ENCODE measurements around the gene JPH2. TPM values are rescaled to one million over a fixed set of nuclear protein-coding genes. Genes with fewer than 3 reads are reported as not detected.
A peak's percentile ranks its signal among the peaks of the same experiment; 100 is the strongest.
"Not testable (repeated sequence)": the region's sequence is repeated elsewhere in the genome, so short reads cannot be mapped to it uniquely, and the experiment has no call there.

JPH2 gene
- total RNA-seq, 1 donor from 2014 or later, result 1.5 TPM

- intact Hi-C loops (cut with DNase I), result no loop called here
- DNase-seq (ENCODE audit: low spot score), result no peak
- no peak for ATAC-seq
Measured at GRCh38 chr20:44196271-44196670, 9.3 kb upstream of the JPH2 start.

- ATAC-seq (no peak), DNase-seq (ENCODE audit: low spot score) (no peak)
- intact Hi-C loops (cut with DNase I), result no loop called here
Measured at GRCh38 chr20:44195605-44196004, 8.6 kb upstream of the JPH2 start.

GRCh38 chr20:44193801-44194200 is 6.8 kb upstream of the JPH2 start:
- ATAC-seq, result no peak

DNA sequence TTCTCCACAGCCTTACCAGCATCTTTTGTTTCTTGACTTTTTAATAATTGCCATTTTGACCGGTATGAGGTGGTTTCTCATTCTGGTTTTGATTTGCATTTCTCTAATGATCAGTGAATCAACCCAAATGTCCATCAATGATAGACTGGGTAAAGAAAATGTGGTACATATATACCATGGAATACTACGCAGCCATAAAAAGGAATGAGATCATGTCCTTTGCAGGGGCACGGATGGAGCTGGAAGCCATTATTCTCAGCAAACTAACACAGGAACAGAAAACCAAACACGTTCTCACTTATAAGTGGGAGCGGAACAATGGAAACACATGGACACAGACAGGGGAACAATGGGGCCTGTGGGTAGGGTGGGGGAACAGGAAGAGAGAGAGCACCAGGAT is 4.7 kb upstream of the JPH2 start:
- ATAC-seq; intact Hi-C loops (cut with DNase I); DNase-seq (ENCODE audit: low spot score): not testable (repeated sequence)

More at GRCh38 chr20:44193801-44194200, 6.8 kb upstream of the JPH2 start:
- DNase-seq (ENCODE audit: low spot score), result no peak
- intact Hi-C loops (cut with DNase I), result no loop called here

GRCh38 chr20:44190197-44190852 is 3.3 kb upstream of the JPH2 start:
- intact Hi-C loops (cut with DNase I); ATAC-seq; DNase-seq (ENCODE audit: low spot score): not testable (repeated sequence)

- DNase-seq (ENCODE audit: low spot score), result no peak
- intact Hi-C loops (cut with DNase I), result loop anchor here (10.0 kb wide), 1 partner anchor 74 kb away; no protein-coding TSS in a partner anchor
- ATAC-seq, result no peak
Measured at GRCh38 chr20:44188752-44189151, 1.8 kb upstream of the JPH2 start.

DNA sequence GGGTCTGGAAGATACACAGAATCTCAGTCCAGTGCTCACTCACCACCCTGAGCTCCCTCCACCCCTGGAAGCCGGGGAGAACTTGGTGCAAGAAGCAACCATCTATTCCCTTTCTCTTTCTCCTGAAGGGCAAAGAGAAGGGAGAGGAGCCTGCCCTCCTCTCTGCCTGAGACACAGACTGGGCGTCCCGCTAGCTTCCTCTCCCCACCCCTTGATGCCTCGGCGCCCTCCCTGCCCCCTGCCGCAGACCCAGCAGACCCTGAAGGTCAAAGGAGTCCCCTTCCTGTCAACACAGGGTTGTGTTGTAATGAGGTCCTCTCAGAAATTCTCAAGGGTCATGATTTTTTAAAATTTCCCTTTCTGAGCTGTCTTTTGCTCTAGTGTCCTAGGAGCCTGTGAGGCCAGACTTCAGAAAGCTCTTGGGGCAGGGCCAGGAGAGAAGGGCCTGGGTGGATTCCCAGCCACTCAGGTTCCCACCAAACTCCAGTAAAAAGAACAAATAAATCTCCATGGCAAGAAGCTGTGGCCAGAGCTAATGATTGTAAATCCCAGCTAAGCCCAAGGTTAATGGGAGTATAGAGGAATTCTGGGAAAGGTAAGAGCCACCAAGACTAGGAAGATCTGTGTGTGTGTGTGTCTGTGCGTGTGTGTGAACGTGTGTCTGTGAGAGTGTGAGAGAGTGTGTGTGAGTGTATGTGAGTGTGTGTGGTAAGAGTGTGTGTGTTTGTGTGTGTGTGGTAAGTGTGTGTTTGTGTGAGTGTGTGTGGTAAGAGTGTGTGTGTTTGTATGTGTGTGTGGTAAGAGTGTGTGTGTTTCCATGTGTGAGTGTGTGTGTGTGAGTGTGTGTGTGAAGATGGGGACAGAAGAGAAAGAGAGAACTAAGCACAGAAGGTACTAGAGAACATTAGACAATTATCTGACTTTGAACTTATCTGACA is 1.1 kb upstream of the JPH2 start:
- DNase-seq (ENCODE audit: low spot score) (no peak), ATAC-seq (peak; percentile 61)
- intact Hi-C loops (cut with DNase I), result loop anchor here (10.0 kb wide), 1 partner anchor 73 kb away; no protein-coding TSS in a partner anchor

GRCh38 chr20:44186674-44187053 is 324 bp downstream of the JPH2 start:
- ATAC-seq, result no peak
- intact Hi-C loops (cut with DNase I), result loop anchor here (10.0 kb wide), 1 partner anchor 72 kb away; no protein-coding TSS in a partner anchor
- DNase-seq (ENCODE audit: low spot score), result no peak

- ATAC-seq, result no peak
- no peak for DNase-seq (ENCODE audit: low spot score)
- intact Hi-C loops (cut with DNase I), result loop anchor here (10.0 kb wide), 1 partner anchor 71 kb away; no protein-coding TSS in a partner anchor
Measured at GRCh38 chr20:44186201-44186600, 787 bp downstream of the JPH2 start.

DNA sequence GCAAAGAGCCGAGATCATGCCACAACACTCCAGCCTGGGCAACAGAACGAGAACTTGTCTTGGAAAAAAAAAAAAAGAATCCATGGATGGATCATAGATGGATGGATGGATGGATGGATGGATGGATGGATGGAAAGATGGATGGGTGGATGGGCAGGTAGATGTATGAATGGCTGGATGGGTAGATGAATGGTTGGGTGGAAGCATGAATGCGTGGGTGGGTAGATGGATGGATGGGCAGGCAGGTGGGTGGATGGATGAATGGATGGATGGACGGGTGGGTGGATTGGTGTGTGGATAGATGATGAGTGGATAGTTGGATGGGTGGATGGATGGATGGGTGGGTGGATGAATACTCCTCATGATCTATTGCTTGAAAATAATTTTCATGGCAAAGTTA is 1.4 kb downstream of the JPH2 start:
- intact Hi-C loops (cut with DNase I), result loop anchor here (10.0 kb wide), 1 partner anchor 71 kb away; no protein-coding TSS in a partner anchor
- DNase-seq (ENCODE audit: low spot score) (no peak), ATAC-seq (no peak)

DNA sequence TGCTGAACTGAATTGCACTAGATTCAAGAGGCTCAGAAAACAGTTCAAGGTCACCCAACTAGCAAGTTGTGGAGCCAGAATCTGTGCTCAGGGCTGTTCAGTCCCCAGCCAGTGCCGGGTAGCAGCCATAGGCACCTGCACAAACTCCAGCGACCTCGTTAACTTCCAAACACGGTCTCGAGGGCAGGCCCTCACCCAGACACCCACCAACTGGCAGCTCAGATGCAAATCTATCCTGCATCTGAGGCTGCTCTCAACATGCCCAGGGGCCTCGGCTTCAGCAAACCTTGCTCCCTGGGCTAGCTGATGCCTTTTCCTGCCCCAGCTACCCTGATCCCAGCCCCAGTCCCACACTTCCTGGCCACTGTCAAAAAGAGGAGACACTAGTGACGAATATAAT is 3.7 kb downstream of the JPH2 start:
- intact Hi-C loops (cut with DNase I), result loop anchor here (10.0 kb wide), 1 partner anchor 68 kb away; no protein-coding TSS in a partner anchor
- no peak for DNase-seq (ENCODE audit: low spot score)

DNA sequence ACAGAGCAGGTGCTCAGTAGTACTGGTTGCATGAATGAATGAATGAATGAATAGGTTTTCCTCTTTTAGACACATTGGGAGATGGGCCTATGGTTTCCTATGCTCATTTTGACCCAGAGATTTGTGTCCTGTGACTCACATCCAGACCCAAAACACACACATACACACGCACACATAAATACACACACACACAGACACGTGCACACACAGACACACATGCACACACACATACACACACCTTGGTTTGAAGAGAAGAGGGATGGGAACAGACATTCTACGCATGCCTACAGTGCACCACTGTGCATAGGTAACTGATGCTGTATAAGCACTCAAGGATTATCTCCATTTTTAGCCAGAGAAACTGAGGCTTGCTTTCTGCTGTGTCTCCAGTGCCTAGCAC is 4.1 kb downstream of the JPH2 start:
- ATAC-seq (no peak), DNase-seq (ENCODE audit: low spot score) (no peak)
- intact Hi-C loops (cut with DNase I), result loop anchor here (10.0 kb wide), 1 partner anchor 68 kb away; no protein-coding TSS in a partner anchor

More for the DNA sequence above, 3.7 kb downstream of the JPH2 start:
- ATAC-seq, result no peak

GRCh38 chr20:44182135-44182765 is 4.7 kb downstream of the JPH2 start:
- no peak for DNase-seq (ENCODE audit: low spot score)
- ATAC-seq, result no peak
- intact Hi-C loops (cut with DNase I), result loop anchor here (10.0 kb wide), 1 partner anchor 67 kb away; no protein-coding TSS in a partner anchor

- intact Hi-C loops (cut with DNase I), result loop anchor here (10.0 kb wide), 1 partner anchor 67 kb away; no protein-coding TSS in a partner anchor
- DNase-seq (ENCODE audit: low spot score), result no peak
- ATAC-seq, result no peak
Measured at GRCh38 chr20:44181611-44182010, 5.4 kb downstream of the JPH2 start.

DNA sequence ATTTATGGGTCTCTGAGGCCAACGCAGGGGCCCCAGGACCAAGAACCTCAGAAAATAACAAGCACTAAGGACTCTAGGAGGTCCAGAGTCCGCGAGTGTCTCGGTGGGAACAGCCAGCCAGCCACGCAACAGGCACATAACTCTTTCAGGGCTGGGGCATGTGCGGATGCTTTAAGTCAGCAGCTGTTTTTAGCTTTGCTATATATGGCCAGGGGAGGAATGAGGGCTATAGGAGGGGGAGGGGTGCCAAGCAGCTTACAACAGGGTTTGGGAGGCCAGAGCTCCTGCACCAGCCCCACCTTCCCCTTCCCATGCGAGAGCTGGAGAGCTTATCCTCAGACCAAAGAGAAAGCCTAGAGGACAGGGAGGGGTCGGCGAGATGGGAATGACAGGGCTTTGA is 6.2 kb downstream of the JPH2 start:
- no peak for ATAC-seq
- no peak for DNase-seq (ENCODE audit: low spot score)
- intact Hi-C loops (cut with DNase I), result loop anchor here (10.0 kb wide), 1 partner anchor 66 kb away; no protein-coding TSS in a partner anchor

GRCh38 chr20:44176833-44177534 is 10.0 kb downstream of the JPH2 start:
- ATAC-seq, result no peak
- intact Hi-C loops (cut with DNase I), result no loop called here
- no peak for DNase-seq (ENCODE audit: low spot score)

- intact Hi-C loops (cut with DNase I), result no loop called here
- no peak for ATAC-seq
- no peak for DNase-seq (ENCODE audit: low spot score)
Measured at GRCh38 chr20:44174996-44175765, 11.8 kb downstream of the JPH2 start.

GRCh38 chr20:44173846-44174245 is 13.1 kb downstream of the JPH2 start:
- no peak for ATAC-seq
- intact Hi-C loops (cut with DNase I), result no loop called here
- DNase-seq (ENCODE audit: low spot score), result no peak
